RPMI8226 (cell line): ENCODE measurements around the gene PKD2L1.
"Not testable (repeated sequence)": the region's sequence is repeated elsewhere in the genome, so short reads cannot be mapped to it uniquely, and the experiment has no call there.

Source experiments
- DNase-seq: peaks from one replicate; pipeline ENCODE4 v3.0.0-alpha.2; 2015

PKD2L1 gene

DNA sequence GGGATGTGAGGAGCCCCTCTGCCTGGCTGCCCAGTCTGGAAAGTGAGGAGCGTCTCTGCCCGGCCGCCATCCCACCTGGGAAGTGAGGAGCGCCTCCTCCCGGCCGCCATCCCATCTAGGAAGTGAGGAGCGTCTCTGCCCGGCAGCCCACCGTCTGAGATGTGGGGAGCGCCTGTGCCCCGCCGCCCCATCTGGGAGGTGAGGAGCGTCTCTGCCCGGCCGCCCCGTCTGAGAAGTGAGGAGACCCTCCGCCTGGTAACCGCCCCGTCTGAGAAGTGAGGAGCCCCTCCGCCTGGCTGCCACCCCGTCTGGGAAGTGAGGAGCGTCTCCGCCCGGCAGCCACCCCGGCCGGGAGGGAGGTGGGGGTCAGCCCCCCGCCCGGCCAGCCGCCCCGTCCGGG is 53.1 kb downstream of the PKD2L1 start:
- DNase-seq = not testable (repeated sequence)

DNA sequence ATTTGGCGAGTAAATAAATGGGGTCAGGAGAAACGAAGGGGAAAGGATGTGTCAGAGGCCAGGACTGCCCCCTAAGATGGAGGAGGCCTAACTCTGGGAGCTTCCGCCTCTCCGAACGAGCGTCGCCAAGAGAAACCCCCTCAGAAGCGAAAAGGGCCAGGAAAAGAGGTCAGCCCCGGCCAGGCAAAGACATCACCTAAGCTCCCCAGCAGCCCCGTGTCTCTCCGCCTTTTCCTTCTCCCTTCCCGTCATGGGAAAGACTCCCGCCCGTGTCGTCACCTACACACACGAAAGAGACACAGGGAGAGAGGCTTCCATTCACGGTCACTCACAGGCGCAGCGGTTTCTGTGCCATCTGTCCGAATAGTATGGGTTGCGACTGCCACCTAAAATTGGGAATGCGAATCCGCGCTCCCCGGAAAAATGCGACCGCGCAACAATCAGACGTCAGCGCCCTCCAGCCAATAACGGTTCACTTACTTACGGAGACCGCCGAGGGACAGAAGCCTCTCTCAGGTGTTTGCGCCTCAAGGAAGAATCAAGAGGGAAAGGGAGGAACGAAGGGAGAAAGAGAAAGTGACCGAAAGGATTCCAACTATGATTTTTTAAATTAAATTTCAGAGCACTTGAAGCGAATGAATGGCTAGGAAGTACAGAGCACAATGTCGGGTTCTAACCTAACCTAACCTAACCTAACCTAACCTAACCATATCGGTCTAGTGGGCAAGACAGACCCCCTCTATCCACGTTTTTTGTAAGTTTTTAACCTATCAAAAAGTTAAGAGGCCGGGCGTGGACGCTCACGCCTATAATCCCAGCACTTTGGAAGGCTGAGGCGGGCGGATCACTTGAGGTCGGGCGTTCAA is 62.6 kb downstream of the PKD2L1 start, which contains the start of gene CWF19L1:
TSS of gene CWF19L1 (minus strand) at position 400 of the 866 bp plus-strand sequence. CDS start at position 355, 45 bp downstream.
- peak; percentile 69 for DNase-seq

- DNase-seq = no peak
Measured at GRCh38 chr10:100265821-100266485, 64.1 kb downstream of the PKD2L1 start.

GRCh38 chr10:100254191-100254590 is 75.8 kb downstream of the PKD2L1 start:
- DNase-seq = no peak

GRCh38 chr10:100253041-100253440 is 77.0 kb downstream of the PKD2L1 start:
- no peak for DNase-seq

DNA sequence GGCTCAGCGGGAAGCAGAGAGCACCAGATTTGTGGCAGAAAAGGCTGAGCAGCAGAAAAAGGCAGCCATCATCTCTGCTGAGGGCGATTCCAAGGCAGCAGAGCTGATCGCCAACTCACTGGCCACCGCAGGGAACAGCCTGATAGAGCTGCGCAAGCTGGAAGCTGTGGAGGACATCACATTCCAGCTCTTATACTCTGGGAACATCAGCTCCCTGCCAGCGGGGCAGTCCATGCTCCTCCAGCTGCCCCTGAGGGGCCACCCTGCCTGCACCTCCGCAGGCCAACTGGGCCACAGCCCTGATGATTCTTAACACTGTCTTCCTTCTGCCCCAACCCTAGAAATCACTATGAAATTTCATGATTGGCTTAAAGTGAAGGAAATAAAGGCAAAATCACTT is 81.2 kb downstream of the PKD2L1 start:
- no peak for DNase-seq

DNA sequence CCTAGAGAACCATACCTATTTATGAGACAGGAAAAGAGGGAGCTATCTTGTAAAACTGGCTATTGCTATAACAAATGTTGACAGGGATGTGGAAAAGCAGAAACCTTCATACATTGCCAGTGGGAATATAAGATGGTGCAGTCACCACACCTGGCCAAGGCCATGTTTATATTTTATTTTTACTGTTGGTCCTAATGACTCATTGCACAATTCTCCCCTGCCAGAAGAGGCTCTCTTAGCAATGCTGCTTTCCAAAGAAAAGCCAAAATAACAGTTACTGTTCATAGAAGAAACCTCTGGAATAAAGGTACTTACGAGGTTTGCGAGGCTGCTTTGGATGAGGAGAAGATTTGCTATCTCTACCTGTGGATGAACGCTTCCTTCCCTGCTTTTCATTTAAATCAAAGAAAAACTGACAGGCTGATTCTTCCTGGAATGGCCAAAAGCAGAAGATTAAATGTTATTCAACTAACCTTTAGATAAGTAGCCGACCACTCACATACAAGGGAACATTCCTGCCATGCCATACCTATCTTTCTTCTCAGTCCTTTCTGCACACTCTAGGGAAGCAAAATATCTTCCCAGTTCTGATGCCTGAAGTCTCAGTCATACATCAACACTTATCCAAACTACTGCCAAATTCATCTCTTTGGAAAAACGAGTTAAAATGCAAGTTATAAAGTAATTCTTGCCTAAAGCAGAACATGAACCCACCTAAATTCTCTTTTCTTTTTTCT is 84.4 kb downstream of the PKD2L1 start:
- no peak for DNase-seq

GRCh38 chr10:100239851-100240250 is 90.2 kb downstream of the PKD2L1 start:
- no peak for DNase-seq

DNA sequence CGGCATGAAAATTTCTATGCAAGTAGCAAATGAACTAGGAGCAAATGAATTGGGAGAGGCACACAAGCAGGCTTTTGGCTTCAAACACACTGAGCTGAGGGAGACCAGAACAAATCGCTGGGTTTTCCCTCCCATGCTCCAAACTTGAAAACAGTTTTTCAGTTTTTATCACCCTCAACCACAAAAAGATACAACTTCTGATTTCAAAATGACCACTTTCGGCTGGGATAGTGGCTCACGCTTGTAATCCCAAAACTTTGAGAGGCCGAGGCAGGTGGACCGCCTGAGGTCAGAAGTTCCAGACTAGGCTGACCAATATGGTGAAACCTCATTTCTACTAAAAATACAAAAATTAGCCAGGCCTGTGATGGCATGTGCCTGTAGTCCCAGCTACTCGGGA is 91.6 kb downstream of the PKD2L1 start:
- DNase-seq = no peak
